ACHN (cell line): ENCODE data around the gene ATF6.

ENCODE experiments used
- DNase-seq: peaks from one replicate; pipeline ENCODE4 v3.0.0-alpha.2; 2015
- in situ Hi-C: cut with HindIII; loops from 2 replicates; pipeline ENCODE4 v1.10.0; 2017; ENCODE audit warnings: low sequenced_read_pairs, low pct_ligation_motif_present, low pct_unique_long_range_greater_than_20kb

Gene ATF6

GRCh38 chr1:161908264-161908663, 142.1 kb downstream of the ATF6 start:
- in situ Hi-C loops: no loop called here
- no peak for DNase-seq

- no peak for DNase-seq
- in situ Hi-C loops: no loop called here
Measured at GRCh38 chr1:161910604-161911003, 144.5 kb downstream of the ATF6 start.

- in situ Hi-C loops: no loop called here
- peak; percentile 68 for DNase-seq
Measured at GRCh38 chr1:161913482-161914140, 147.5 kb downstream of the ATF6 start.

- in situ Hi-C loops: no loop called here
- no peak for DNase-seq
Measured at GRCh38 chr1:161914595-161914994, 148.5 kb downstream of the ATF6 start.

- no peak for DNase-seq
- in situ Hi-C loops: no loop called here
Measured at GRCh38 chr1:161915051-161915503, 149.0 kb downstream of the ATF6 start.

GRCh38 chr1:161915978-161916377, 149.9 kb downstream of the ATF6 start:
- in situ Hi-C loops: no loop called here
- no peak for DNase-seq

GRCh38 chr1:161919229-161919628, 153.1 kb downstream of the ATF6 start:
- no peak for DNase-seq
- in situ Hi-C loops: no loop called here

- in situ Hi-C loops: no loop called here
Measured at GRCh38 chr1:161921491-161921890, 155.4 kb downstream of the ATF6 start.

GRCh38 chr1:161921990-161922389, 155.9 kb downstream of the ATF6 start:
- DNase-seq: no peak
- in situ Hi-C loops: no loop called here

More at GRCh38 chr1:161921491-161921890, 155.4 kb downstream of the ATF6 start:
- no peak for DNase-seq

- no peak for DNase-seq
- in situ Hi-C loops: no loop called here
Measured at GRCh38 chr1:161928056-161928455, 161.9 kb downstream of the ATF6 start.

GRCh38 chr1:161929137-161929536, 163.0 kb downstream of the ATF6 start:
- in situ Hi-C loops: no loop called here
- no peak for DNase-seq

GRCh38 chr1:161930064-161930463, 163.9 kb downstream of the ATF6 start:
- in situ Hi-C loops: no loop called here
- DNase-seq: no peak

- no peak for DNase-seq
- in situ Hi-C loops: no loop called here
Measured at GRCh38 chr1:161932668-161933067, 166.5 kb downstream of the ATF6 start.

- in situ Hi-C loops: no loop called here
- DNase-seq: no peak
Measured at GRCh38 chr1:161933592-161934588, 167.8 kb downstream of the ATF6 start.

GRCh38 chr1:161935264-161935663, 169.1 kb downstream of the ATF6 start:
- DNase-seq: no peak
- in situ Hi-C loops: no loop called here

- in situ Hi-C loops: no loop called here
Measured at GRCh38 chr1:161936786-161937185, 170.7 kb downstream of the ATF6 start.

GRCh38 chr1:161940866-161941591, 174.9 kb downstream of the ATF6 start:
- no peak for DNase-seq
- in situ Hi-C loops: no loop called here

More at GRCh38 chr1:161936786-161937185, 170.7 kb downstream of the ATF6 start:
- DNase-seq: no peak

GRCh38 chr1:161941726-161942436, 175.8 kb downstream of the ATF6 start:
- DNase-seq: no peak
- in situ Hi-C loops: no loop called here
